ENCODE results near the gene TMEM92. TPM values are rescaled to one million over a fixed set of nuclear protein-coding genes. Genes with fewer than 3 reads are reported as not detected.
"Not testable (repeated sequence)": the region's sequence is repeated elsewhere in the genome, so short reads cannot be mapped to it uniquely, and the experiment has no call there.

The TMEM92 gene
- total and polyA plus RNA-seq, 3 experiments from 2014 or later = not detected

GRCh38 chr17:50281739-50282401, 7.6 kb downstream of the TMEM92 start:
- Mint-ChIP-seq H3K4me1 (peaks cover 0 to 4% (median 3%) of the 10 kb centered on the region in 3 donors), H3K27me3 (peaks cover 25 to 67% of the 10 kb centered on the region in 2 donors), H3K4me3 (peak overlapping the region in 1 of 7 donors; percentile 13), H3K27ac (no peak overlapping the region), H3K36me3 (peaks cover 0 to 1% (median 0%) of the 10 kb centered on the region in 3 donors), H3K9me3 (no peaks in the 10 kb centered on the region)
- DNase-seq = no peak
- POLR2A ChIA-PET = interaction anchor here (0.6 kb wide), 1 partner anchor 48 kb away, joined by 3 read pairs; no protein-coding TSS in a partner anchor
- Histone ChIP-seq H3K27ac (ENCODE audit: low read depth, low read length) (no peak overlapping the region), H3K4me1 (ENCODE audit: insufficient read depth, low read length) (no peaks in the 10 kb centered on the region), H3K27me3 (ENCODE audit: insufficient read depth, low read length, poor library complexity, severe bottlenecking) (no peaks in the 10 kb centered on the region), H3K4me3 (ENCODE audit: low read length) (no peak overlapping the region), H3K36me3 (ENCODE audit: insufficient read depth, low read length) (no peaks in the 10 kb centered on the region), H3K9me3 (ENCODE audit: low read length) (no peaks in the 10 kb centered on the region)
- CTCF ChIA-PET = interaction anchor here (1.3 to 2.4 kb wide), 3 partner anchors 8 to 81 kb away, joined by 4 to 12 read pairs (median 6); partner anchors contain the start of genes COL1A1 and TMEM92

- H3K4me3 Mint-ChIP-seq = no peak overlapping the region
- H3K4me1 Mint-ChIP-seq = peaks cover 0 to 4% (median 3%) of the 10 kb centered on the region in 3 donors
- peaks cover 0 to 1% (median 0%) of the 10 kb centered on the region in 3 donors for H3K36me3 Mint-ChIP-seq
- H3K27me3 Mint-ChIP-seq = peaks cover 20 to 58% of the 10 kb centered on the region in 2 donors
- no peaks in the 10 kb centered on the region for H3K36me3 ChIP-seq (ENCODE audit: insufficient read depth, low read length)
- H3K4me1 ChIP-seq (ENCODE audit: insufficient read depth, low read length) = no peaks in the 10 kb centered on the region
- H3K9me3 Mint-ChIP-seq = no peaks in the 10 kb centered on the region
- no peaks in the 10 kb centered on the region for H3K27me3 ChIP-seq (ENCODE audit: insufficient read depth, low read length, poor library complexity, severe bottlenecking)
- DNase-seq = no peak
- CTCF ChIA-PET = interaction anchor here (1.3 to 2.4 kb wide), 2 partner anchors 10 to 82 kb away, joined by 6 to 12 read pairs; partner anchors contain the start of genes COL1A1 and TMEM92
- POLR2A ChIA-PET = no interaction called here
- H3K4me3 ChIP-seq (ENCODE audit: low read length) = no peak overlapping the region
- H3K27ac Mint-ChIP-seq = peak overlapping the region in 1 of 8 donors; percentile 47
- no peak overlapping the region for H3K27ac ChIP-seq (ENCODE audit: low read depth, low read length)
- H3K9me3 ChIP-seq (ENCODE audit: low read length) = no peaks in the 10 kb centered on the region
Measured at GRCh38 chr17:50283246-50283645, 9.0 kb downstream of the TMEM92 start.

GRCh38 chr17:50283714-50284113, 9.4 kb downstream of the TMEM92 start:
- peaks cover 24 to 58% of the 10 kb centered on the region in 2 donors for H3K27me3 Mint-ChIP-seq
- DNase-seq = no peak
- no peaks in the 10 kb centered on the region for H3K9me3 ChIP-seq (ENCODE audit: low read length)
- POLR2A ChIA-PET = no interaction called here
- peaks cover 0 to 4% (median 3%) of the 10 kb centered on the region in 3 donors for H3K4me1 Mint-ChIP-seq
- no peaks in the 10 kb centered on the region for H3K27me3 ChIP-seq (ENCODE audit: insufficient read depth, low read length, poor library complexity, severe bottlenecking)
- no peaks in the 10 kb centered on the region for H3K9me3 Mint-ChIP-seq
- peaks cover 0 to 1% (median 0%) of the 10 kb centered on the region in 3 donors for H3K36me3 Mint-ChIP-seq
- CTCF ChIA-PET = interaction anchor here (2.4 kb wide), 1 partner anchor 83 kb away, joined by 12 read pairs; the partner anchor contains the start of gene COL1A1
- H3K4me3 ChIP-seq (ENCODE audit: low read length) = no peak overlapping the region
- H3K27ac Mint-ChIP-seq = no peak overlapping the region
- H3K4me3 Mint-ChIP-seq = no peak overlapping the region
- no peaks in the 10 kb centered on the region for H3K36me3 ChIP-seq (ENCODE audit: insufficient read depth, low read length)
- H3K27ac ChIP-seq (ENCODE audit: low read depth, low read length) = no peak overlapping the region
- H3K4me1 ChIP-seq (ENCODE audit: insufficient read depth, low read length) = no peaks in the 10 kb centered on the region

GRCh38 chr17:50285941-50286340, 11.7 kb downstream of the TMEM92 start:
- H3K27ac Mint-ChIP-seq = no peak overlapping the region
- POLR2A ChIA-PET = no interaction called here
- CTCF ChIA-PET = no interaction called here
- peaks cover 0 to 1% (median 0%) of the 10 kb centered on the region in 3 donors for H3K36me3 Mint-ChIP-seq
- Histone ChIP-seq H3K27me3 (ENCODE audit: insufficient read depth, low read length, poor library complexity, severe bottlenecking) (no peaks in the 10 kb centered on the region), H3K4me1 (ENCODE audit: insufficient read depth, low read length) (no peaks in the 10 kb centered on the region), H3K27ac (ENCODE audit: low read depth, low read length) (no peak overlapping the region), H3K4me3 (ENCODE audit: low read length) (no peak overlapping the region), H3K9me3 (ENCODE audit: low read length) (no peaks in the 10 kb centered on the region), H3K36me3 (ENCODE audit: insufficient read depth, low read length) (no peaks in the 10 kb centered on the region)
- no peak overlapping the region for H3K4me3 Mint-ChIP-seq
- no peak for DNase-seq
- peaks cover 28 to 63% of the 10 kb centered on the region in 2 donors for H3K27me3 Mint-ChIP-seq
- peaks cover 0 to 4% (median 3%) of the 10 kb centered on the region in 3 donors for H3K4me1 Mint-ChIP-seq
- no peaks in the 10 kb centered on the region for H3K9me3 Mint-ChIP-seq

GRCh38 chr17:50287302-50287701, 13.0 kb downstream of the TMEM92 start:
- H3K27ac ChIP-seq (ENCODE audit: low read depth, low read length); H3K9me3 Mint-ChIP-seq; H3K36me3 Mint-ChIP-seq; H3K9me3 ChIP-seq (ENCODE audit: low read length); H3K4me3 ChIP-seq (ENCODE audit: low read length); H3K4me1 Mint-ChIP-seq; DNase-seq; H3K36me3 ChIP-seq (ENCODE audit: insufficient read depth, low read length); H3K27ac Mint-ChIP-seq; H3K4me3 Mint-ChIP-seq; CTCF ChIA-PET; POLR2A ChIA-PET; H3K4me1 ChIP-seq (ENCODE audit: insufficient read depth, low read length); H3K27me3 ChIP-seq (ENCODE audit: insufficient read depth, low read length, poor library complexity, severe bottlenecking): not testable (repeated sequence)
- H3K27me3 Mint-ChIP-seq = peaks cover 30 to 61% of the 10 kb centered on the region in 2 donors

- ChIA-PET CTCF (interaction anchor here (1.0 to 2.6 kb wide), 2 partner anchors 10 to 88 kb away, joined by 4 to 9 read pairs; no protein-coding TSS in a partner anchor), POLR2A (no interaction called here)
- H3K4me1 Mint-ChIP-seq = peaks cover 0 to under 1% (median 0%) of the 10 kb centered on the region in 3 donors
- H3K4me1 ChIP-seq (ENCODE audit: insufficient read depth, low read length) = no peaks in the 10 kb centered on the region
- H3K27me3 ChIP-seq (ENCODE audit: insufficient read depth, low read length, poor library complexity, severe bottlenecking) = no peaks in the 10 kb centered on the region
- H3K4me3 Mint-ChIP-seq = no peak overlapping the region
- no peaks in the 10 kb centered on the region for H3K36me3 Mint-ChIP-seq
- no peak overlapping the region for H3K27ac ChIP-seq (ENCODE audit: low read depth, low read length)
- H3K9me3 Mint-ChIP-seq = no peaks in the 10 kb centered on the region
- no peaks in the 10 kb centered on the region for H3K9me3 ChIP-seq (ENCODE audit: low read length)
- H3K27me3 Mint-ChIP-seq = peaks cover 28 to 58% of the 10 kb centered on the region in 2 donors
- H3K4me3 ChIP-seq (ENCODE audit: low read length) = no peak overlapping the region
- H3K36me3 ChIP-seq (ENCODE audit: insufficient read depth, low read length) = no peaks in the 10 kb centered on the region
- no peak overlapping the region for H3K27ac Mint-ChIP-seq
- DNase-seq = no peak
Measured at GRCh38 chr17:50288306-50288705, 14.0 kb downstream of the TMEM92 start.

GRCh38 chr17:50289278-50289677, 15.0 kb downstream of the TMEM92 start:
- Mint-ChIP-seq H3K36me3 (no peaks in the 10 kb centered on the region), H3K4me3 (no peak overlapping the region), H3K27ac (no peak overlapping the region), H3K27me3 (peaks cover 26 to 49% of the 10 kb centered on the region in 2 donors), H3K9me3 (no peaks in the 10 kb centered on the region), H3K4me1 (no peaks in the 10 kb centered on the region)
- ChIA-PET POLR2A (no interaction called here), CTCF (interaction anchor here (2.6 kb wide), 1 partner anchor 89 kb away, joined by 9 read pairs; no protein-coding TSS in a partner anchor)
- Histone ChIP-seq H3K4me1 (ENCODE audit: insufficient read depth, low read length) (no peaks in the 10 kb centered on the region), H3K27me3 (ENCODE audit: insufficient read depth, low read length, poor library complexity, severe bottlenecking) (peaks cover 9% of the 10 kb centered on the region), H3K9me3 (ENCODE audit: low read length) (no peaks in the 10 kb centered on the region), H3K4me3 (ENCODE audit: low read length) (no peak overlapping the region), H3K36me3 (ENCODE audit: insufficient read depth, low read length) (no peaks in the 10 kb centered on the region), H3K27ac (ENCODE audit: low read depth, low read length) (no peak overlapping the region)
- no peak for DNase-seq

GRCh38 chr17:50289991-50290702, 15.9 kb downstream of the TMEM92 start:
- CTCF ChIA-PET = interaction anchor here (2.6 kb wide), 1 partner anchor 90 kb away, joined by 9 read pairs; no protein-coding TSS in a partner anchor
- no peaks in the 10 kb centered on the region for H3K36me3 Mint-ChIP-seq
- POLR2A ChIA-PET = no interaction called here

More at GRCh38 chr17:50289991-50290702, 15.9 kb downstream of the TMEM92 start:
- Mint-ChIP-seq H3K4me1 (no peaks in the 10 kb centered on the region), H3K27me3 (peaks cover 26 to 46% of the 10 kb centered on the region in 2 donors), H3K4me3 (no peak overlapping the region), H3K9me3 (no peaks in the 10 kb centered on the region), H3K27ac (peak overlapping the region in 1 of 8 donors; percentile 38)
- H3K9me3 ChIP-seq (ENCODE audit: low read length) = no peaks in the 10 kb centered on the region
- H3K36me3 ChIP-seq (ENCODE audit: insufficient read depth, low read length) = no peaks in the 10 kb centered on the region
- no peaks in the 10 kb centered on the region for H3K4me1 ChIP-seq (ENCODE audit: insufficient read depth, low read length)
- no peak overlapping the region for H3K27ac ChIP-seq (ENCODE audit: low read depth, low read length)
- peaks cover 9% of the 10 kb centered on the region for H3K27me3 ChIP-seq (ENCODE audit: insufficient read depth, low read length, poor library complexity, severe bottlenecking)
- no peak for DNase-seq
- H3K4me3 ChIP-seq (ENCODE audit: low read length) = no peak overlapping the region

Data from CD8-positive, alpha-beta memory T cell (primary cell).